Retinal pigment epithelial cell (primary cell): Measurements from ENCODE around the gene CHTF18.
A peak's percentile ranks its signal among the peaks of the same experiment; 100 is the strongest.
"Not testable (repeated sequence)": the region's sequence is repeated elsewhere in the genome, so short reads cannot be mapped to it uniquely, and the experiment has no call there.

Source experiments
- DNase-seq: peaks from one replicate; pipeline ENCODE4 v3.0.0-alpha.2; 2010; ENCODE audit warnings: low read depth
- H3K4me3 ChIP-seq: 2 replicates; pipeline ENCODE4 v1.5.1; 2011; ENCODE audit warnings: mild to moderate bottlenecking, low read length, control low read depth, moderate library complexity
- TF ChIP-seq, protein P1 (sequence below): conservative IDR thresholded peaks from 2 replicates; pipeline ENCODE4 v1.5.1; 2011; ENCODE audit warnings: low read depth, low read length, control low read depth, inconsistent platforms

CHTF18 gene

DNA sequence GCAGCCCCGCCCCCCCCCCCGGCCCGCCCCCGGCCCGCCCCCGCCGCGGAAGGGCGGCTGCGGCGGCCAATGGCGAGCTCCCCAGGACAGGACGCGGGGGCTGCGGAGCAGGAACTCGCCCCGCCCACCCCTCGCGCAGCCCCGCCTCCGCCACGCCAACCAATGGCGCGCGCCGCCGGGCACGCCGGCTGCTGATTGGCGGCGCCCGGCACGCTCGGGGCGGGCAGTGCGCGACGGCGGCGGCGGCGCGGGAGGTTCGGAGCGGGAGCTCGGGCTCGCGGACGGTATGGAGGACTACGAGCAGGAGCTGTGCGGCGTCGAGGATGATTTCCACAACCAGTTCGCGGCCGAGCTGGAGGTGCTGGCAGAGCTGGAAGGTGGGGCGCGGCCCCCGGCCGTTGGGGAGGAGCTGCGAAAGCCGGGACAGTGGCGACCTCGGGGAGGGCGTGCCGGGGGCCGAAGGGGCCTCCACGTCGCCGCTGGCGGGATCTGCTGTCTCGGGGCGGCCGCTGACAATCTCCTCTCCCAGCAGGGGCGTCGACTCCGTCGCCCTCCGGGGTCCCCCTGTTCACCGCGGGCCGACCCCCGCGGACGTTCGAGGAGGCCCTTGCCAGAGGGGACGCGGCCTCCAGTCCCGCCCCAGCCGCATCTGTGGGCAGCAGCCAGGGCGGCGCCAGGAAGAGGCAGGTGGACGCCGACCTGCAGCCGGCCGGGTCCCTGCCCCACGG lies at the start of gene CHTF18:
Gene CHTF18 (plus strand): TSS at position 222 of the 728 bp plus-strand sequence. CDS start 65 bp downstream, at position 287.
- TF ChIP-seq, protein P1, sequence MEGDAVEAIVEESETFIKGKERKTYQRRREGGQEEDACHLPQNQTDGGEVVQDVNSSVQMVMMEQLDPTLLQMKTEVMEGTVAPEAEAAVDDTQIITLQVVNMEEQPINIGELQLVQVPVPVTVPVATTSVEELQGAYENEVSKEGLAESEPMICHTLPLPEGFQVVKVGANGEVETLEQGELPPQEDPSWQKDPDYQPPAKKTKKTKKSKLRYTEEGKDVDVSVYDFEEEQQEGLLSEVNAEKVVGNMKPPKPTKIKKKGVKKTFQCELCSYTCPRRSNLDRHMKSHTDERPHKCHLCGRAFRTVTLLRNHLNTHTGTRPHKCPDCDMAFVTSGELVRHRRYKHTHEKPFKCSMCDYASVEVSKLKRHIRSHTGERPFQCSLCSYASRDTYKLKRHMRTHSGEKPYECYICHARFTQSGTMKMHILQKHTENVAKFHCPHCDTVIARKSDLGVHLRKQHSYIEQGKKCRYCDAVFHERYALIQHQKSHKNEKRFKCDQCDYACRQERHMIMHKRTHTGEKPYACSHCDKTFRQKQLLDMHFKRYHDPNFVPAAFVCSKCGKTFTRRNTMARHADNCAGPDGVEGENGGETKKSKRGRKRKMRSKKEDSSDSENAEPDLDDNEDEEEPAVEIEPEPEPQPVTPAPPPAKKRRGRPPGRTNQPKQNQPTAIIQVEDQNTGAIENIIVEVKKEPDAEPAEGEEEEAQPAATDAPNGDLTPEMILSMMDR: no peak
- peak within 1 kb of the TSS; percentile 73 for H3K4me3 ChIP-seq
- peak; percentile 58 for DNase-seq

GRCh38 chr16:739560-740458 lies 48.6 kb upstream of the CHTF18 start:
- H3K4me3 ChIP-seq: peak overlapping the region; percentile 80
- TF ChIP-seq, protein P1: no peak
- no peak for DNase-seq

GRCh38 chr16:740459-740763 lies 48.0 kb upstream of the CHTF18 start:
- no peak for DNase-seq
- TF ChIP-seq, protein P1: no peak
- H3K4me3 ChIP-seq: peak overlapping the region; percentile 80

DNA sequence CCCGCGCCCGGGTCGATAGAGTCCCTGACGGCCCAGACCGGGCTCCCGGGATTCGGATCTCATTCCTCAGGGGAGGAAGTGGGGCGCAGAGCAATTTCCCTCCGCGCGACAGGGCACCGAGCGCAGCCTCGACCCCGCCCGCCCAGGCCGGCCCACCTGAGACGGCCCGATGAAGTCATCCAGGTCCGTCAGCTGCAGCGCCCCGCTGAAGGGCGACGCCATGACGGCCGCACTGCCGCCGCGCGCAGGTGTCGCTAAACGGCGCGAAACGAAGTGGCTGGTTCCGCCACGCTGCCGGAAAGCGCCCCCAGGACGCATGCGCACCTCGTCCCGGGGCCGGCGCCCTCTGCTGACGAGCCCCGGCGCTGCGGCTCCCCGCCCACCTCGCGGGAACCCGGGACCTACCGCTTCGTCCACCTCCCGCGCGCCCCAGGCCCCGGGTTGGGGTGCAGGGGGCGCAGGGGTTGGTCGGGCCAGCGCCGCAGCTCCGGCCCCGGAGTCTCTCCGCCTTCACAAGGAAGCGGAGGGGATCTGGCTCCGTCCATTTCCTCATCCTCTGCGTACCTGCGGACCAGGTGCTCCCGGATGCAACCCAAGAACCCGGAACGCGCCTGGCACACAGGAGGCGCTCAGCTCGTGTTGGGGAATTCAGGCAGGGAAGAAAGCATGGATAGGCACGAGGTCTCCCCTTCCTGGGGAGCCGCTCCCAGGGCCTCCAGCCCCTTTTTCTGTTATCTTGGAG lies 47.5 kb upstream of the CHTF18 start, which contains the start of gene CIAO3:
Gene CIAO3 (minus strand): TSS at position 234 of the 742 bp plus-strand sequence. CDS start 12 bp downstream, at position 222.
- peak within 1 kb of the TSS; percentile 80 for H3K4me3 ChIP-seq
- TF ChIP-seq, protein P1: peak; percentile 65
- peak; percentile 60 for DNase-seq

DNA sequence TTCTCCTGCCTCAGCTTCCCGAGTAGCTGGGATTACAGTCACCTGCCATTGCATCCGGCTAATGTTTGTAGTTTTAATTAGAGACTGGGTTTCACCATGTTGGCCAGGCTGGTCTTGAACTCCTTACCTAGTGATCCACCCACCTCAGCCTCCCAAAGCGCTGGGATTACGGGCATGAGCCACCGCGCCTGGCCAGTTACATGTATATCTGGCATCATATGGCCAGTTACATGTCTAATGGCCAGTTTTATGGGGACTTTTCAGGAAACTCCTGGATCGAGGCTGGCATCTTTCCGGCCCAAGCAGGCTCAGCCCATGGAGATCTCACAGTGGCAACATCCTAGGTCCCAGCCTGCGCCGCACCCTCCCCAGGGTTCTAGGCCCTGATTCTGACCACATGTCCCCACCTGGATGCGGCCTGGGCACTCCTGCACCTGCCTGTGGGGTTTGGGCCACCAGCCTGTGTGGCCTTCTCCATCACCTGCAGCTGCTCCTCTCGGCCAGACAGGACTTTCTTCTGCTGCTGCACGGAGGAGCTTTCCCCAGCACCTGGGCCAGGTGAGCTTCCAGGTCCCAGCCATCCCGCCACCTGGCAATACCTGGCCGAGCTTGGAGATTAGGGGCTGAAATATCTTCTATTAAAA lies 46.3 kb upstream of the CHTF18 start:
- TF ChIP-seq, protein P1: no peak
- no peak for DNase-seq
- no peak overlapping the region for H3K4me3 ChIP-seq

DNA sequence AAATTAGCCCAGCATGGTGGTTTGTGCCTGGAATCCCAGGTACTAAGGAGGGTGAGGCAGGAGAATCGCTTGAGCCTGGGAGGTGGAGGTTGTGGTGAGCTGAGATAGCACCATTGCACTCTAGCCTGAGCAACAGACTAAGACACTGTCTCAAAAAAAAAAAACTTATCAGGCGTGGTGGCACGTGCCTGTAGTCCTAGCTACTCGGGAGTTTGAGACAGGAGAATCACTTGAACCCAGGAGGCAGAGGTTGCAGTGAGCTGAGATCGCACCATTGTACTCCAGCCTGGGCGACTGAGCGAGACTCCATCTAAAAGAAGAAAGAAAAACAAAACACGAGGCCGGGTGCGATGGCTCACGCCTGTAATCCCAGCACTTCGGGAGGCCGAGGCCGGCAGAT lies 45.5 kb upstream of the CHTF18 start:
- H3K4me3 ChIP-seq, DNase-seq: not testable (repeated sequence)
